Cardiac fibroblast (primary cell): ENCODE results near the gene TMEM178B.

Source experiments
- DNase-seq, 2 donors: peaks; one replicate each; pipeline versions ENCODE4 v3.0.0 to v3.0.0-alpha.2; 2010; ENCODE audit warnings: low read depth in 2 of 2
- H3K4me3 ChIP-seq, 2 donors: replicated peaks in 1 of 2; 1 replicate in 1 of 2; 2 replicates in 1 of 2; pipeline ENCODE4 v1.5.1; 2011; ENCODE audit warnings: low read depth in 2 of 2, low read length in 2 of 2, mild to moderate bottlenecking in 2 of 2, moderate library complexity in 1 of 2
- CTCF ChIP-seq: IDR thresholded peaks from one replicate; pipeline ENCODE4 v1.5.1; 2011; ENCODE audit warnings: low read depth, mild to moderate bottlenecking, low read length, inconsistent platforms

Gene TMEM178B

GRCh38 chr7:141386881-141387280, 313.0 kb downstream of the TMEM178B start:
- TF ChIP-seq CTCF, result no peak
- H3K4me3 ChIP-seq, result no peak overlapping the region
- no peak for DNase-seq

- H3K4me3 ChIP-seq, result no peak overlapping the region
- TF ChIP-seq CTCF, result no peak
- DNase-seq, result no peak
Measured at GRCh38 chr7:141387521-141388217, 313.8 kb downstream of the TMEM178B start.

GRCh38 chr7:141389140-141389796, 315.4 kb downstream of the TMEM178B start:
- no peak for DNase-seq
- no peak for TF ChIP-seq CTCF
- H3K4me3 ChIP-seq, result no peak overlapping the region

- no peak for DNase-seq
- H3K4me3 ChIP-seq, result no peak overlapping the region
- no peak for TF ChIP-seq CTCF
Measured at GRCh38 chr7:141390339-141390738, 316.5 kb downstream of the TMEM178B start.

- H3K4me3 ChIP-seq, result no peak overlapping the region
- no peak for DNase-seq
- no peak for TF ChIP-seq CTCF
Measured at GRCh38 chr7:141393056-141393455, 319.2 kb downstream of the TMEM178B start.

GRCh38 chr7:141397236-141398163, 323.6 kb downstream of the TMEM178B start:
- TF ChIP-seq CTCF, result no peak
- no peak overlapping the region for H3K4me3 ChIP-seq
- DNase-seq, result no peak
